8988T (cell line): ENCODE results near the gene TIMP3.
A peak's percentile ranks its signal among the peaks of the same experiment; 100 is the strongest.
"Not testable (repeated sequence)": the region's sequence is repeated elsewhere in the genome, so short reads cannot be mapped to it uniquely, and the experiment has no call there.

Experiments
- DNase-seq: peaks from one replicate; pipeline ENCODE4 v3.0.0; 2011

Gene TIMP3

DNA sequence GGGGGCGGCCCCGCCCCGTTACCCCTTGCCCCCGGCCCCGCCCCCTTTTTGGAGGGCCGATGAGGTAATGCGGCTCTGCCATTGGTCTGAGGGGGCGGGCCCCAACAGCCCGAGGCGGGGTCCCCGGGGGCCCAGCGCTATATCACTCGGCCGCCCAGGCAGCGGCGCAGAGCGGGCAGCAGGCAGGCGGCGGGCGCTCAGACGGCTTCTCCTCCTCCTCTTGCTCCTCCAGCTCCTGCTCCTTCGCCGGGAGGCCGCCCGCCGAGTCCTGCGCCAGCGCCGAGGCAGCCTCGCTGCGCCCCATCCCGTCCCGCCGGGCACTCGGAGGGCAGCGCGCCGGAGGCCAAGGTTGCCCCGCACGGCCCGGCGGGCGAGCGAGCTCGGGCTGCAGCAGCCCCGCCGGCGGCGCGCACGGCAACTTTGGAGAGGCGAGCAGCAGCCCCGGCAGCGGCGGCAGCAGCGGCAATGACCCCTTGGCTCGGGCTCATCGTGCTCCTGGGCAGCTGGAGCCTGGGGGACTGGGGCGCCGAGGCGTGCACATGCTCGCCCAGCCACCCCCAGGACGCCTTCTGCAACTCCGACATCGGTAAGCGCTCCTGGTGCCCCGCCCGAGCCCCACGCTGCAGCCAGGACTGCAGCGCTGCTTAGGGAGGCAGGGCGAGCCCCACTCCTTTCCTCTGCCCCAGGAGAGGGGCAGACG lies at the start of gene TIMP3:
TSS of gene TIMP3 (plus strand) at position 169 of the 700 bp plus-strand sequence. CDS start at position 466, 297 bp downstream.
- DNase-seq, result peak; percentile 37

DNA sequence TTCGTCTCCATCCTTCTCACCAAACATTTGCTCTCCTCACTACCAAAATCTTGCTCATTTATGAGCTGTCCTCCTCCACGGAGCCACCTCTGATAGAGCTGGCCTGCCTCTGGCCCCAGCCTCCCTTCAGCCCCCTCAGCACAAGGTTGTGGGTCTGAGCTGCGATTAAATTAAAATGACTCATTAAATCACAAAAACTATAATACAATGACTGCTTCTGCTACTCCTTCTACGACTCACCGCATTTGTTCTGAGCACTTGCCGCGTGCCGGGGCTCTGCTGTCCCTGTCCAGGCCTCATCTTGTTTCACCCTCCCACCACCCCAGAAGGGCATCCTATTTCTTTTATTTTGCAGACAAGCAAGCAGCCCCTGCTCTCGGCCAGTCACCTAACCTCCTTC lies 49.2 kb upstream of the TIMP3 start:
- no peak for DNase-seq

DNA sequence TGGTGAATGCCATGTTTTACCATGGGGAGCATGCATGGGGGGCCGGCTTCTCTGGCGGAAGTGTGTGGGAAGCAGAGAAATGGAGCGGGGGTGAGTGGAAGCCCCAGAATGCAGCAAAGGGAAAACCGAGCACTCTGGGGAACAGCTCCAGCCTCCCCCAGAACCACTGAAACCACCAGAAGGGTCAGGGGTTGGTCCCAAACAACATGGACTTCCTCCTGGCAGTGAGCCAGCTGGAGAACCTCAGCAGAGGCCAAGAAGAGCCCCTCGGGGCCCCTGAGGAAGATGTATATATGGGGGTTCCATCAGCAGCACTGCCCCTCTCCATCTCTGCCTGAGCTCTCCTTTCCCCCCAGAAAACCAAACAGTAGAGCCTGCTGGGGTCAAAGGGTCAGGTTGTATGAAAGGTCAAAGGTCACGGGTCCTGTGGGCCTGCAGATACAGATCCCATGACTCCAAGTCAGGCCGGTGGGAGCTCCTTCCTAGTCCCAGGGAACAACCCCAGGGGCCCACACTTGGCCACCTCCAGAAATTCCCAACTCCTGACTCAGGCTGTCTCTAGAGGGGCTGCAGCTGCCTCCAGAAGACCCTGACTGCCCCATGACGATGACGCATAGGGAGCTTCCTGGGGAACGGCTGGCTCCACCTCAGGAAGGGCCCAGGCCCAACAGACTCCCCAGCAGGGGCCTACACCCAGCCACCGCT lies 48.5 kb upstream of the TIMP3 start:
- no peak for DNase-seq

DNA sequence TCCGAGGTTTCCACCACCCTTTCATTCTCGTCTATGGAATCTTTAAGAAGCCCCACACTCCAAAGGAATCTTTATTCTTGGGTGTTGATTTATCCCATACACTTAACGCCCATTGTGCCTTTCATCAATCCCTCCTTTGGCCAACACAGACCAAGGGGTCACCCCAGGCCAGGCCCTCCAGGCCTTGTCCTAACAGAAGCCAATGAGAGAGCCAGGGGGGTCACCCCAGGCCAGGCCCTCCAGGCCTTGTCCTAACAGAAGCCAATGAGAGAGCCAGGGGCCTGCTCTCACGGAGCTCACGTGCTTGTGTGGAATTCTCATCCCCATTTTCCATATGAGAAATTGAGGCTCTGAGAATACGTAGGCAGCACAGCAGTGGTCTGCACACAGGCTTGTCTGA lies 47.9 kb upstream of the TIMP3 start:
- no peak for DNase-seq

DNA sequence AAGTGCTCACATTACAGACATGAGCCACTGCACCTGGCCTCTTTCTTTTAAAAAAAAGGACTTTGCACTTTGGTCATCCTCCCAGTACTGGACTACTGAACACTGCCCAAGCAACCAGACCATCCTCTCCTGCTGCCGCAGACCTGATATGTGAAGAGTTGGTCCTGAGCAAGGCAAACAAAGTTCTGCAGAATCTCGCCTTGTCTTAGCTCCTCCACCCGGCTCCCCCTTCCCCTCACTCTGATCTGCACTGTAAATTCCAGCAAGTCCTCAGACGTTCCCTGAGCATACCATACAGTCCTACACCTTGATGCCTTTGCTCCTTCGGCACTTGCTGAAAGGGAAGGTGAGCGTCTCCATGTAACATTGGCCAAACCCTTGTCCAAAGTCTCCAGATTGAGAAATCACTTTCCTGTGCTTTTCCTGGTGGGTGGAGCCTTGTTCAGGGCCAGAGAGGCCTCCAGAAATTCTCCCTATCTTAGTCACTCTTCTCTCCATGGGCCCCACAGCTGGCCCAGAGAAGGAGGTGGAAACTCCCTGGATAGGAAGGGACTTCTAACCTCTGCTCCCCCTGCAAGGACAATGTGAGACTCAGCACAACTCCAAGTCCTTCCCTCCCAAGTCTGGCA lies 47.0 kb upstream of the TIMP3 start:
- DNase-seq, result no peak

DNA sequence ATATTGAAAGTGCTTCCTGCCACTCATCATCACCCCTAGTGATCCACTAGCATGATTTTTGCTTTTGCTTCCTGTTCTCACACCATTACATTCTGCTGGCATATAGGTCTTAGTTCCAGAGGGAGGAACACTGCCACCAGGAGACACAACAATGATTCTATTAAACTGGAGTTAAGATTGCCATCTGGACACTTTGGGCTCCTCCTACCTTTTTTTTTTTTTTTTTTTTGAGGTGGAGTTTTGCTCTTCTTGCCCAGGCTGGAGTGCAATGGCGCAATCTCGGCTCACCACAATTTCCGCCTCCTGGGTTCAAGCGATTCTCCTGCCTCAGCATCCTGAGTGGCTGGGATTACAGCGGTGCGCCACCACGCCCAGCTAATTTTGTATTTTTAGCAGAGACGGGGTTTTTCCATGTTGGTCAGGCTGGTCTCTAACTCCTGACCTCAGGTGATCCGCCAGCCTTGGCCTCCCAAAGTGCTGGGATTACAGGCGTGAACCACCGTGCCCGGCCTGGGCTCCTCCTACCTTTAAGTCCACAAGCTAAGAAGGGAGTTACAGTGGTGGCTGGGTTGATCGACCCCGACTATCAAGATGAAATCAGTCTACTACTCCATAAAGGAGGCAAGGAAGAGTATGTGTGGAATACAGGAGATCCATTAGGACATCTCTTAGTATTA lies 44.3 kb upstream of the TIMP3 start:
- DNase-seq, result not testable (repeated sequence)

DNA sequence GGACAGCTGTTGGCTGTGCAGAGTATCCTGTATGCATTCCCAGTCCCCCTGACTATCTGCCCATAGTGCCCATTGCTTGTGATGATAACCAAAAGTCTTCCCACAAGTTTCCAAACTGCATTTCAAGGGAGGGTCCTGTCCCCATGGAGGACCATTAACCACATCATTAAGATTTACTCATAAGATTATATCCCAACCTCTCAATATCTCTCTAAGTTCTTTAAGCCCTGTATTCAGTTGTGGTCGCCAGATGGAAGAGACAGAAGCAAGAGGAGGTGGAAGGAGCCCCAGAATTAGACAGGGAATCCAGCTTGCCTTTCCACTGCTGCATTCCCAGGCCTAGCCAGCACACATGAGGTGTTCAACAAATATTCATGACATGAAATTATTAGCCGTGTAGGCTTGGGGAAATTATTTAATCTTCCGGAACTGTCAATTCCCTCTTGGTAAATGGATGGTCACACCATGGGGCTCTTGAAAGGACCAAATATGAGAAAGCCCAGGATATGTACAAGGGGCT lies 42.6 kb upstream of the TIMP3 start:
- no peak for DNase-seq

DNA sequence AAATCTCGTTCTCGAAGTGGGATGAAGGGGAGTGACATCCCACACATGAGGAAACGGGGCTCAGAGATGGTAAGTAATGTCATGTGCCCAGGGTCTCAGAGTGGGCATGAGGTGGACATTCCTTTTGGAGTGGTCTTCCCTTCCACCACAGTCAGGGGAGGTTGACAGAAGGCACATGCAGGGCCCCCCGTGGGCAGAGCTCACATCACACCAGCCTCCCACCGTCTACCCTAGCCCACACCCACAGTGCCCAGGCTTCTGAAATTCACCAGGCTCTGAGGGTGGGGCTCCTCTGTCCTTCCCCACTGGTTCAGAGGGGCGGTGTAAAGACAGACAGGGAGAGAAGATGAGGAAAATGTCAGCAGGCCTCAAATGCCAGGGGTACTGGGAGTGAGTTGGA lies 41.1 kb upstream of the TIMP3 start:
- no peak for DNase-seq

DNA sequence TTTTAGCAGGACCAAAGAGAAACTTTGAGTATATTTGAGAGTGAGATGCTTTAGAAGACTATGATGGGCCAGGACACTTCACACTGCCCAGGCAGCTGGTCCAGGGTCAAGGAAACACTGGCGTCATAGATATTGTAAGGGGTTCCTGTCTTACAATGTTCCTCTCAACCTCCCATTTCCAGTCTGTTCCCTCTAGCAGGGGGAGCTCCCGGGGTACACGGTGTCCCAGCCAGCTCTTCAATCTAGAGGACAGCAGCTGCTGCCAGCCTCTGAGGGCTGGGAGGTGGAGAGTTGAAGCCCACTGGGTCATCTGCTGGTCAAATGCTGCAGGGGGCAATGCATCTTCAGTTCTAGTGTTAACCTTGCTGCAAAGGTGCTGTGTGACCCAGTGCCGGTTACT lies 40.7 kb upstream of the TIMP3 start:
- DNase-seq, result no peak

DNA sequence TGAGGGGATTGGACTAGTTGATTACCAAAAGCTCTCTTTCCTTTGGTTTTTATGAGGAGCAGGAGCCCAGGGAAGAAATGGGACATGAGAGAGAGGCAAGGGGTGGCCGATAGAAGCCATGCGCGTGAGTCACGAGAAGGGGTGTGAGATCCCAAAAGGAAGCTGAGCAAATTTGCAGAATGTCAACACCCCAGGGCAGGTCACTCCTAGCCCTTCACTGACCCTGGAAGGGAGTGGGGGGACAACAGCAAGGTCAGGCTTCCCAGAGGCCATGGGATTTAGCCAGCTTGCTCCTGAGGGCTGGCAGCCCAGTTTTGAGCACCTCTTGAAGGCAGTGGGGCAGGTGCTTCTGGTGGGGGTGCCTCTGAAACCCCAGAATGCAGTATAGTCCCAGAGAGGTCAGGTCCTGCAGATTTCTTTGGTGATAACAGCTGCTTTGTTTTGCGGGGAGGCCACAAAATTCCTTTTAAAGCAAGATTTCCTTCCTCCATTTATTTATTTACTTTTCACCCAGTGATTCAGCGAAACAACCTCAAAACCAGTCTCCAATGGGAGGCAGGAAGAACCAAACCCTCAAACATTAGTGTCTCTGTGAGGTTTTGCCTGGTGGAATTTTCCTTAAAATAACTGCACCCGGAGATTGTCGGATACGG lies 40.1 kb upstream of the TIMP3 start:
- DNase-seq, result no peak

DNA sequence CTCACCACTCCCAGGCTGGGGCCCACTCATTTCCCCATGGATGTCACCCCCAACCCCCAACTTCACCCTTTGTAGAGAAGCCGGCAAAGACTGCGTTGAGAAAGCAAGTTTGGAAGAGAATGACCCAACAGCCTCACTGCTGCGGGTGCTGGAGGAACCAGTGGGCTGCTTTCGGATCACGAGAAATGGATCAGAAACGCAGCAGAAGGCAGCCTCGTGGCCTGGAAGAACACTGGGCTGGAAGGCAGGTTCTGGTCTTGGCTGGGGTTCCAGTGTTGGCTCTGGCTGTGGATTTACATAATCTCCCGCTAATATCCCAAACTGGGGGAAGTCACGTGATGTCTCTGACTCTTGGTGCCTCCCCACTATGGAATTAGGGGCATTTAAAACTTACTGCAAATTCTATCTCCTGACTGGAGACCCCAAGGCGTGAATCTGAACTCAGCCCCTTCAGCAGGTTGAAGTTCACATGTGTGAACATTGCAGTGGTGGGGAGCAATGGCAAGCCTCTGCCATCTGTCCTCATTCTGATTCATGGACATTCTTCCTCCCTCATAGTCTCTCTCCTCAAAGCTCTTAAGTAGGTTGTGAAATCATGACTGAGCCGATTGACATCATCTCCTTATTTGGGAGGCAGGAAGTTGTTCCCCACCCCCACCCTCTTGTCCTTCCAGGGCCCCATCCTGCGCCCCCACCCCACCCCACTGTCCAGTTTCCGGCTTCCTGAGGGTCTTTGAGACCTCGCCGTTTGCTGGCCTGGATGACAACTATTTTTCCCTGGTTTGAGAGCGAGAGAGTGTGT lies 37.0 kb upstream of the TIMP3 start:
- no peak for DNase-seq

DNA sequence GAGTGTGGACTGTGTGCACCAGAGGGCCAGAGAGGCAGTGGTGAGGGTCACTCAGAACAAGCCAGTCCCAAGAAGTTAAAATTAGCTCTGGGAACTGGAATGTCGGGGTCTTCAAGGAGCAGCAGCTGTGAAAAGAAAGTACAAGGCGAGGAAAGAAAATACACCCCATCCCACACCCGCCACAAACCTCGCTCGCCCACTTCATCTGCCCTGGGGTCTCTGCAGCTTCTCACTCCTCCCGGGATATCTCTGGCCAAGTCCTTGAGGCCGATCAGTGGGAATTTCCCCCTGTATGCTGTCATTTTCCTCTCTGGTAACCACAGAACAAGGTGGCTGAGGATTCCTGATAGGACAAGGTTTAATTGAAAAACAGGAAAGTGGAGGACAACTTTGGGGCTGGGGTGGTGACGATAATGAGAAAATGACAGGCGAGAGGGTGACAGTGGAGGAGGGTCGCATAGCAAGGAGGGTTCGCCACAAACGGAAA lies 36.3 kb upstream of the TIMP3 start:
- no peak for DNase-seq

DNA sequence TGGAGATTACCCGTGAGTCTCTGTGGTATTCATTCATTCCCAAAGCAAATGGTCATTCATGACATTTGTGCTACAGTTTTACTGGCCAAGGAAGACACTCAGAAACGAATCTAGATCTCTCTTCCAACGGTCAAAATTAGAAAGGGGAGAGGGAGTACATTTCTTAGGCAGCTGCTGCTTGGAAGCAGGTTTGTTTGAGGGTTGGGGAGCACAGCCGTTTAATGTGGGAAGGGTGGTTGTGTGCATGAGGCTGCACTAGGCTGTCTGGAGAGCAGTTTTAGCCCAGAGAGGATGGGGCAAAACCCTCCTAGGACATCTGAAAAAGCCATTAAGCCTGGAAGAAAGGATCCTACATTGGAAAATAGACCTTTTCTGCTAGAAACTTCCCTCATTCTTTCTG lies 29.7 kb upstream of the TIMP3 start:
- no peak for DNase-seq

DNA sequence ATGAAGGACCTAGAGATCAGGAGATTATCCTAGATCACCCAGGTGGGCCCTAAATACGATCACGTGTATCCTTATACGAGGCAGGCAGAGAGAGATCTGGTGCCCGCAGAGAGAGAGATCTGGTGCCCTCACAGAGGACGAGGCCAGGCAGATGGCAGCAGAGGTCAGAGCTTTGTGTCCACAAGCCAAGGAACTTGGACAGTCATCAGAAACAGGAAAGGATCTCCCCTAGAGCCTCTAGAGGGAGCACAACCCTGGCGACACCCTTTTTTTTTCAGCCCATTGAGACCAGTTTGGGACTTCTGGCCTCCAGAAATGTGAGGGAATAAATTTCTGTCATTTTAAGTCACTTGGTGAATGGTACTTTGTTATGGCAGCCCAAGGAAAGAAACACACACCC lies 25.5 kb upstream of the TIMP3 start:
- DNase-seq, result no peak

DNA sequence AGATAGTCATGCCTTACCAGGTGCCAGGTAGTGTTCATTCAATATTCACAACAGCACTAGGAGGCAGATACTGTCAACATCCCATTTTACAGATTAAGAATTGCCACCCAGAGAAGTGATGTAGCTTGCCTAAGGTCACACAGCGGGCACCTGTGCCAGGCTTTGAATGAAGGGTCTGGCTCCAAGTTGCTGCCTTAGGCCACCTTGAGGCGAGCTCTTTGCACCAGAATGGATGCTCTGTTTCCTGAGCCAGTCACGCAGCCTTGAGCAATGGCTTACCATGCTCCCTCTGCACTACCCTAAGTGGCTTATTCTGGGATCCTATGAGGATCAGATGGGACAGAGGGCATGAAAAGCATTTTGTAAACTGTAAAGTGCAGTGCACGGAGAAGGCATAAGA lies 25.1 kb upstream of the TIMP3 start:
- DNase-seq, result no peak

DNA sequence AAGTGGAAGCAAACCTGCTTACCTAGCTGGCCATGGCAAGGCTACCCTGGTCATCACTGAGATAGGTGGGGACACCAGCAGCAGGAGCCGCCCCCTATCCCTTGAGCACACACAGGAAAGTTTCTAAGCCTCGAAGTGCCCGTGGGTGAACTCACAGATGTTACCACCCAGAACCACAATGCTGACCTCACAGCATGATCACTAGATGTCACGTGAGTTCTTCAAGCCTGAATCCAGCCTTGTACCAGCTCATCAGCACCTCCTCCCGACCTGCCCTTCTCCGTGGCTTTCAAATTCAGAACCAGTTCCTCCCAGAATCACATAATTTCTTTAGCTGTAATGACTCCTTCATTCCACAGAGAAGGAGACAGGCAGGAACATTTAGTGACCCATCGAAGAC lies 24.7 kb upstream of the TIMP3 start:
- no peak for DNase-seq

DNA sequence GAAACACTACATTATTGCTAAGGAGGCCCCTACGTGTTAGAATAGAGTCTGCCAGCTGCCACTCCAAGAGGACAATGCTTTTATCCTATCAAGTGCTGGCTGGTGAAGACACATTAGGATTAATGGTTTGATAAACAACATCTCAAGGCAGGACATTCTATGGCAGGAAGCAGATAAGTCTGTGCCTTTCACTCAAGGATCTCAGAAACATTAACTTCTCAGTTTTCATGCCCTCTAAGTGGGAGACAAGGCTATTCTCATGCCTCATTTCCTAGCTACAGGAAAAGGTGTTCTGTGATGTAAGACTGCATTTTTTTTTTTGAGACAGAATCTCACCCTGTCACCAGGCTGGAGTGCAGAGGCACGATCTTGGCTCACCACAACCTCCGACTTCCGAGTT lies 23.5 kb upstream of the TIMP3 start:
- no peak for DNase-seq

DNA sequence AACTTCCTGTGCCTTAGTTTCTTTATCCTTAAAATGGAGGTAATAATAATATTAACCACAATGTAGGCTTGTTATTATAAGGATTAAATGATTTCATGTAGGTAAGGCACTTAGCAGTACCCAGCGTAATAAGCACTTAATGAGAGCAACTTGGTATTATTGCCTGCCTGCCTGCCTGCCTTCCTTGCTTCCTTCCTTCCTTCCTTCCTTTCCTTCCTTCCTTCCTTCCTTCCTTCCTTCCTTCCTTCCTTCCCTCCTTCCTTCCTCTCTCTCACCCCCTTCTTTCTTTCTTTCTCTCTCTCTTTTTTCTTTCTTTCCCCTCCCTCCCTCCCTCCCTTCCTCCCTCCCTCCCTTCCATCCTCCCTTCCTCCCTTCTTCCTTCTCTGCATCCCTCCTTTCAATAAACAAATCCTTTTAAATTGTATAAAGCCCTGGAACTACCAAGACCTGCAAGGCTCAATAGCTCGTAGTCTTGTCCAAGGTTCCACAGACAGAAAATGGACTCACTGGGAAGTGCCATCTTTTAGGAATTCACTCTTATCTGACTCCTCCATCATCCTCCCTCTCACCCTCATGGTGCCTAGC lies 20.7 kb upstream of the TIMP3 start:
- no peak for DNase-seq

DNA sequence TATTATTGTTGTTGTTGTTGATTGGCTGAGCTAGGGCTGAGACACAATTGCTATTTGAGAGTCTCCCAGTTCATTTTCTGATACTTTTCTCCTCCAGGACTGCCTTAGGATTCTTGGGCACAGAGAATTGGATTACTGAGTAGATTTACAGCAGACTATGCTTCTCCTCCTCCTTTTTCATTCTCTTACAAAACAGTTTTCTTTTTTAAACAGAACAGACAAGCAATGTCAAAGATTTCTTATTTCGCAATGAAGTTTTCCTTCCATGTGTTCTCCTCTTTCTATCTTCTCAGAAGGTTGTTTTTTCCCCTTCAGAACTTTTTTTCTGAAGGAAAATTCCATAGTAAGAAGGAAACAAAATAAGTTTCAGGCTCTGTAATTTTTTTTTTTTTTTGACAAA lies 19.8 kb upstream of the TIMP3 start:
- DNase-seq, result no peak

DNA sequence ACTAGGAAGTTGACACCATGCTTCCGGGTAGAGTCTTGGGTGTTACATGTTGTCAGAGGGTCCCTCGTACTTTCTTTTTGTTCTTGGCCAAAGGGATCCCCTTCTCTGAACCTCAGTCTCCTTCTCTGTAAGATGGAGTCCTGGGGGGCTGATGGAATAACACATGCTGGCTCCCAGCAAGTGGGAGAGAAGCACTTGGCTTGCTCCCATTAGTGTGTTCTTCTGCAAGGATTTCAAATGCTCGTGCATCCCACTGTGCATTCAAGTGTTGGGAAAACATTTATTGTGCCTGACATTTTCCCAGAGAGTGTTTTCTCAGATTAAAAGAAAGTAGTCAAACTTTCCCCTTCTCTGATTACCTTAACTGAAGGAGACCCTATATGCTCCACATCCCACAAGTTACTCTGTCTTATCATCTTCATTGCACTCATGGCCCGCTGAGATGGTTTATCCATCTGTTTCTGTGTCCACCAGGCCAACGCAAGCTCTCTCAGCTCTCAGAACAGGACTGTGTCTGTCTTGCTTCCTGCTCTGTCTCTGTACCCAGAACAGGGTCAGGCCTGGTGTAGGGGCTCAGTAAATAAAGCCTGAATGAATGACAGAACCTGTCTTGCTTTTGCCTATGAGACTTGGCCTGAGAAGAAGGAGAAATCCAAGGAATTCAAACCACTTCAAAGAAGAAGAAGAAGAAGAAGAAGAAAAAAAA lies 16.0 kb upstream of the TIMP3 start:
- no peak for DNase-seq

DNA sequence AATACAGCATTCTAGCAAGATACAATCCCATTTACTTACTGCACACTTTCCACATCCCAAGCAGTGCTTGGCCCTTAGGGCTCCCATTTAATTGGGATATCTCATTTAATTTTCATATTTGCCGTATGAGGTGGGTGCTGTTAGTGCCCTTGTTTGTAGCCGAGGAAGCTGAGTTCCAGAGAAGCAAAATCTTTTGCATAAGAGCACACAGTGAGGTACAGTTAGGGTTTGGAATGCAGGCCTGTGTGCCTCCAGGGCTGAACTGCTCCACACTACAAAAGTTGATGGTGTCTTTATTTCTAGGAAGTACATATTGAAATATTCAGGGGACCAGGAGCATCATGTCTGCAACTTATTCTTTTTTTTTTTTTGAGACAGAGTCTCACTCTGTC lies 15.5 kb upstream of the TIMP3 start:
- DNase-seq, result no peak
